Keratinocyte (primary cell): ENCODE measurements around the gene PFDN5. TPM values are rescaled to one million over a fixed set of nuclear protein-coding genes. Genes with fewer than 3 reads are reported as not detected.

Experiments
- DNase-seq: peaks from one replicate; pipeline ENCODE4 v3.0.0-alpha.2; 2011; ENCODE audit warnings: low read depth, missing footprints, low spot score
- FAIRE-seq: peaks from 2 replicates; lab custom pipeline; 2011; peaks lifted over from hg19 to GRCh38; lab: Jason Lieb, UNC
- H2AFZ ChIP-seq: 2 replicates; pipeline ENCODE4 v1.6.0; 2012; ENCODE audit warnings: low read length, control low read depth, inconsistent platforms; ENCODE audit not compliant: control insufficient read depth
- H3K27ac ChIP-seq: 2 replicates; pipeline ENCODE4 v1.5.1; 2011; ENCODE audit warnings: low read length; ENCODE audit not compliant: control insufficient read depth, insufficient read depth
- H3K27me3 ChIP-seq: 3 replicates; pipeline ENCODE4 v1.6.0; 2011; ENCODE audit warnings: low read length; ENCODE audit not compliant: control insufficient read depth, insufficient read depth; ENCODE audit errors: extremely low read depth
- H3K36me3 ChIP-seq, 2 experiments: 2 replicates in 1 of 2; 3 replicates in 1 of 2; pipeline ENCODE4 v1.5.1; 2011; ENCODE audit warnings: low read length in 2 of 2, mild to moderate bottlenecking in 1 of 2; ENCODE audit not compliant: control insufficient read depth in 2 of 2, insufficient read depth in 2 of 2; ENCODE audit errors: extremely low read depth in 1 of 2
- H3K4me1 ChIP-seq: 3 replicates; pipeline ENCODE4 v1.5.1; 2011; ENCODE audit warnings: low read length; ENCODE audit not compliant: control insufficient read depth, insufficient read depth; ENCODE audit errors: extremely low read depth
- H3K4me2 ChIP-seq: 3 replicates; pipeline ENCODE4 v1.6.0; 2011; ENCODE audit warnings: low read depth, low read length; ENCODE audit not compliant: control insufficient read depth, insufficient read depth; ENCODE audit errors: extremely low read depth
- H3K4me3 ChIP-seq, 3 experiments: fragments of 200-600 bp in 1 of 3; sonication (generic) in 1 of 3; 2 replicates in 2 of 3; 3 replicates in 1 of 3; pipeline ENCODE4 v1.5.1; 2011 to 2016; ENCODE audit warnings: low read length in 3 of 3, mild to moderate bottlenecking in 3 of 3, control low read depth in 2 of 3, inconsistent platforms in 1 of 3, low read depth in 1 of 3, mixed read lengths in 1 of 3, mixed run types in 1 of 3, moderate library complexity in 1 of 3; ENCODE audit not compliant: control insufficient read depth in 2 of 3, insufficient read depth in 2 of 3; ENCODE audit errors: extremely low read depth in 1 of 3
- H3K79me2 ChIP-seq: 2 replicates; pipeline ENCODE4 v1.6.0; 2012; ENCODE audit warnings: low read length; ENCODE audit not compliant: control insufficient read depth, insufficient read depth
- H3K9ac ChIP-seq: 3 replicates; pipeline ENCODE4 v1.6.0; 2011; ENCODE audit warnings: low read length; ENCODE audit not compliant: control insufficient read depth, insufficient read depth; ENCODE audit errors: extremely low read depth
- H3K9me1 ChIP-seq: 3 replicates; pipeline ENCODE4 v1.6.0; 2011; ENCODE audit warnings: low read length; ENCODE audit not compliant: control insufficient read depth, insufficient read depth; ENCODE audit errors: extremely low read depth
- H3K9me3 ChIP-seq: 2 replicates; pipeline ENCODE4 v1.5.1; 2012; ENCODE audit warnings: low read depth, low read length; ENCODE audit not compliant: control insufficient read depth
- H4K20me1 ChIP-seq: 3 replicates; pipeline ENCODE4 v1.6.0; 2011; ENCODE audit warnings: low read length; ENCODE audit not compliant: control insufficient read depth, insufficient read depth; ENCODE audit errors: extremely low read depth
- EZH2 ChIP-seq: IDR thresholded peaks from one replicate; pipeline ENCODE4 v1.6.1; 2012; ENCODE audit warnings: inconsistent platforms, mild to moderate bottlenecking, low read length, moderate library complexity
- dilution Hi-C: fragments of 300-500 bp; cut with MboI; formaldehyde crosslinking; loops from one replicate; pipeline ENCODE4 v1.7.0; 2020; ENCODE audit warnings: low sequenced_read_pairs; ENCODE audit not compliant: extremely low pct_ligation_motif_present
- polyA minus RNA-seq, 3 experiments: library from RNA; depleted of rRNA, polyadenylated mRNA; stranded (reverse); fragments of >200 nt; gene quantifications; 1 replicate in 1 of 3; 2 replicates in 1 of 3; 3 replicates in 1 of 3; pipeline ENCODE4 v1.2.3, GENCODE V29; 2011
- polyA plus RNA-seq, 5 experiments: library from polyadenylated mRNA; depleted of rRNA in 3 of 5; stranded (reverse) in 3 of 5; stranded (forward) in 1 of 5; unstranded in 1 of 5; fragments of >200 nt; gene quantifications; 1 replicate in 1 of 5; 2 replicates in 3 of 5; 3 replicates in 1 of 5; pipeline versions ENCODE4 v1.2.1 to v1.2.3, GENCODE V29; 2011 to 2012; ENCODE audit warnings: missing spikeins in 2 of 5, low read depth in 1 of 5, low replicate concordance in 1 of 5
- TF ChIP-seq, protein P1 (sequence below), 3 experiments: IDR thresholded peaks in 1 of 3; conservative IDR thresholded peaks in 1 of 3; optimal IDR thresholded peaks in 1 of 3; 2 replicates in 2 of 3; 3 replicates in 1 of 3; pipeline versions ENCODE3 to v1.5.1; 2011; ENCODE audit warnings: low read length in 3 of 3, mild to moderate bottlenecking in 3 of 3, moderate library complexity in 2 of 3, control low read depth in 1 of 3, inconsistent platforms in 1 of 3; ENCODE audit not compliant: insufficient read depth in 2 of 3; ENCODE audit errors: extremely low read depth in 1 of 3

The PFDN5 gene
- polyA plus RNA-seq (546 to 674 TPM (median 659 TPM) in 3 replicates), polyA minus RNA-seq (84.4 to 171 TPM (median 143 TPM) in 3 replicates)
- polyA plus RNA-seq (2011; ENCODE audit: low read depth): 1,063 TPM
- 648 and 832 TPM in 2 replicates for polyA plus RNA-seq (2011; cell fraction: cytosol; rRNA removed)
- polyA plus RNA-seq (2011; cell fraction: nucleus; rRNA removed): 474 and 508 TPM in 2 replicates
- 440 and 574 TPM in 2 replicates for polyA plus RNA-seq (2012; ENCODE audit: low replicate concordance)
- 74.6 TPM for polyA minus RNA-seq (2011; cell fraction: cytosol; rRNA and poly(A)+ RNA removed)
- polyA minus RNA-seq (2011; cell fraction: nucleus; rRNA and poly(A)+ RNA removed): 34.1 and 57.4 TPM in 2 replicates

DNA sequence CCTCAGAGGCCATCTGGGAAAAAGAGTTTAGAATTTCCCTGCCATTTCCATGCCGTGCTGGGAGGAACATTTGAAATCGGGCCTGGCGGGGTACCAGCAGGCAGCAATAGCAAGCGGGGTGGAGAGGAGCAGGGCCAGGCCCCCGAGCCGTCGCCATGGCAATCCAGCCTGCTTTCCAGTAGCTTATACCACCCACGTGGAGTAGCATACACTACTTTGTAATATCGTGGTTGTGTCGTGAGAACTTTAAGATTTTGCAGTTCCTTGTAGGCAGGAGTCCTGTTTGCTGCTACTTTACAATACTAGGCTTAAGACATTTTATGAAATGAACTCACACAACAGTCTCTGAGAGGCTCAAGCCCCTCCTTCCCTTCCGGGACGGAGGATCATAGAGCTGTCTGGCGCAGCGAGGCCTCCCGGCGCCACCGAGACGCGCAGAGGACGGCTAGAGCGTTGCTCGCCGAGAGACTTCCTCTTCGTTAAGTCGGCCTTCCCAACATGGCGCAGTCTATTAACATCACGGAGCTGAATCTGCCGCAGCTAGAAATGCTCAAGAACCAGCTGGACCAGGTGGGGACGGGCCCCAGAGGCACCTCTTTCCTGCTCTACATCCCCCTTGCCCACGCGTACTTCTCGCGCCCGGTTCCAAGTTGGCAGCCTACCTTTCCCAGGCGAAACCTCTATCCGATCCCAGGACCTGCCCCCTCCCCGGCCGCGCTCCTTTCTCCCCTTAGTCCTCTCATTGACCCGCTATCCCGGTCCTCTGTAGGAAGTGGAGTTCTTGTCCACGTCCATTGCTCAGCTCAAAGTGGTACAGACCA is at the start of gene PFDN5:
PFDN5 (plus strand) TSS at position 473 of the 821 bp plus-strand sequence; CDS start at position 499, 26 bp downstream.
- dilution Hi-C loops: no loop called here
- TF ChIP-seq EZH2: no peak
- TF ChIP-seq, protein P1, sequence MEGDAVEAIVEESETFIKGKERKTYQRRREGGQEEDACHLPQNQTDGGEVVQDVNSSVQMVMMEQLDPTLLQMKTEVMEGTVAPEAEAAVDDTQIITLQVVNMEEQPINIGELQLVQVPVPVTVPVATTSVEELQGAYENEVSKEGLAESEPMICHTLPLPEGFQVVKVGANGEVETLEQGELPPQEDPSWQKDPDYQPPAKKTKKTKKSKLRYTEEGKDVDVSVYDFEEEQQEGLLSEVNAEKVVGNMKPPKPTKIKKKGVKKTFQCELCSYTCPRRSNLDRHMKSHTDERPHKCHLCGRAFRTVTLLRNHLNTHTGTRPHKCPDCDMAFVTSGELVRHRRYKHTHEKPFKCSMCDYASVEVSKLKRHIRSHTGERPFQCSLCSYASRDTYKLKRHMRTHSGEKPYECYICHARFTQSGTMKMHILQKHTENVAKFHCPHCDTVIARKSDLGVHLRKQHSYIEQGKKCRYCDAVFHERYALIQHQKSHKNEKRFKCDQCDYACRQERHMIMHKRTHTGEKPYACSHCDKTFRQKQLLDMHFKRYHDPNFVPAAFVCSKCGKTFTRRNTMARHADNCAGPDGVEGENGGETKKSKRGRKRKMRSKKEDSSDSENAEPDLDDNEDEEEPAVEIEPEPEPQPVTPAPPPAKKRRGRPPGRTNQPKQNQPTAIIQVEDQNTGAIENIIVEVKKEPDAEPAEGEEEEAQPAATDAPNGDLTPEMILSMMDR (optimal IDR thresholded peaks at IDR 0.05 in 1 of 3, IDR thresholded peaks at IDR 0.05 in 1 of 3, conservative IDR thresholded peaks at IDR 0.05 in 1 of 3; ENCODE audit: extremely low read depth in 1 of 3, insufficient read depth in 2 of 3, low read length in 3 of 3): no peak
- peak within 1 kb of the TSS; percentile 70 for H3K27ac ChIP-seq
- peaks cover 32% of the 10 kb centered on the region for H3K79me2 ChIP-seq
- no peaks in the 10 kb centered on the region for H3K9me3 ChIP-seq
- H3K4me2 ChIP-seq: peak within 1 kb of the TSS; percentile 94
- H3K36me3 ChIP-seq: peaks cover 5 to 31% of the 10 kb centered on the region in 2 experiments
- FAIRE-seq (peak; percentile 58), DNase-seq (peak; percentile 38)
- peak within 1 kb of the TSS; percentile 89 for H3K9ac ChIP-seq
- H3K27me3 ChIP-seq: no peaks in the 10 kb centered on the region
- no peaks in the 10 kb centered on the region for H3K9me1 ChIP-seq
- H3K4me3 ChIP-seq: peak within 1 kb of the TSS; percentile 67 to 96 (median 75)
- H3K4me1 ChIP-seq: peaks cover 22% of the 10 kb centered on the region
- H2AFZ ChIP-seq: peak within 1 kb of the TSS; percentile 98
- no peaks in the 10 kb centered on the region for H4K20me1 ChIP-seq

DNA sequence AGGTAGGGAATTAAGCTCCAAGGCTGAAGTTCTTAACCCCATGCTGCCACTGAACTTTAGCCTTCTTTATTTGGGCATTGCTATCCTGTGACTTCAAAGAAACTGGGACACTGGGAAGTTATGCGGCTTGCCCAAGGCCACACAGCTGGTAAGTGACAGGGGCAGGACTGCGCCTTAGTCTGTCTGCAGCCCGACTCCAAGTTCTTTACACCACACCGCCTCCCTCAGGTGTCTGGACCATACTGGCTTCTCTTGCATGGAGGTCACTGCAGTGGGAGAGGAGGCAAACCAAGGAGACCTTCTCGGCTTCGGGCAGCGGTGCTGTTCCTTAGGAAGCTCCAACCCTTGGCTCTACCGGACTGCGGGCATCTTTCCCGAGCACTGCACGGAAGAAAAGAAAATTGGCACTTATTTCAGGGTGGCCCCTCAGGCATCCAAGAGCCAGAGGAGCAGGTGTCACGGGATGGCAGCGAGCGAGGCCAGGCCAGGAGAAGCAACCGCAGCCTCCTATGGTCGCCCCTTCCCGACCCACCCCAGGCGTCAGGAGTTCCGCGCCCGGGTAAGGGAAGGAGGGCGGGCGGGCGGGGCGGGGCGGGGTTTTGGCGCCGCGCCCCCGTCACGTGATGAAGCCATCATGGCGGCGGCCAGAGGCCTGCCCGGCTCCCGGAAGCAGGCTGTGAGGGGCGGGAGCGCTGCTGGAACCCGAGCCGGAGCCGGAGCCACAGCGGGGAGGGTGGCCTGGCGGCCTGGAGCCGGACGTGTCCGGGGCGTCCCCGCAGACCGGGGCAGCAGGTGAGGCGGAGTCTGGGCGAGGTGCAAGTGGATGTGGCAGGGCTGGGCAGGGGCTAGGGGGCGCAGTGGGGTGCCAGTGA is 43.6 kb upstream of the PFDN5 start:
- Histone ChIP-seq H3K9me1 (no peaks in the 10 kb centered on the region), H3K4me2 (peak overlapping the region; percentile 78), H2AFZ (peak overlapping the region; percentile 84), H3K27me3 (no peaks in the 10 kb centered on the region), H3K27ac (peak overlapping the region; percentile 53), H3K9ac (peak overlapping the region; percentile 87), H3K79me2 (peaks cover 17% of the 10 kb centered on the region), H3K4me1 (peaks cover 20% of the 10 kb centered on the region), H4K20me1 (no peaks in the 10 kb centered on the region), H3K4me3 (peak overlapping the region; percentile 77 to 95 (median 90)), H3K36me3 (peaks cover 9 to 17% of the 10 kb centered on the region in 2 experiments), H3K9me3 (no peaks in the 10 kb centered on the region)
- TF ChIP-seq, protein P1 (optimal IDR thresholded peaks at IDR 0.05 in 1 of 3, IDR thresholded peaks at IDR 0.05 in 1 of 3, conservative IDR thresholded peaks at IDR 0.05 in 1 of 3; ENCODE audit: extremely low read depth in 1 of 3, insufficient read depth in 2 of 3, low read length in 3 of 3): peak; percentile 59 to 78 (median 69)
- TF ChIP-seq EZH2: no peak
- dilution Hi-C loops: no loop called here
- no peak for DNase-seq
- no peak for FAIRE-seq
